IMR-90 (cell line): Measurements from ENCODE around the gene TNFSF12.

Source experiments
- CEBPB ChIP-seq: IDR thresholded peaks from 2 replicates; pipeline ENCODE4 v1.6.1; 2012; ENCODE audit warnings: low read depth, low read length, improper control_type of control experiment
- MXI1 ChIP-seq: IDR thresholded peaks from 2 replicates; pipeline ENCODE4 v1.6.1; 2012; ENCODE audit warnings: low read depth, mild to moderate bottlenecking, low read length, moderate library complexity, borderline replicate concordance
- POLR2A ChIP-seq: IDR thresholded peaks from 2 replicates; pipeline ENCODE4 v1.6.1; 2012; ENCODE audit warnings: mild to moderate bottlenecking, low read depth, low read length
- RAD21 ChIP-seq: IDR thresholded peaks from 2 replicates; pipeline ENCODE4 v1.6.1; 2012; ENCODE audit warnings: low read length, improper control_type of control experiment
- RFX5 ChIP-seq: IDR thresholded peaks from 2 replicates; pipeline ENCODE4 v1.8.0; 2012; ENCODE audit warnings: low read depth, mild to moderate bottlenecking, low read length, moderate library complexity
- SMC3 ChIP-seq: fragments of 150-350 bp; IDR thresholded peaks from 2 replicates; pipeline ENCODE4 v1.6.1; 2016; ENCODE audit warnings: low read depth, mild to moderate bottlenecking, antibody characterized with exemption, low read length, moderate library complexity
- TF ChIP-seq, protein P1 (sequence below): conservative IDR thresholded peaks from 2 replicates; pipeline ENCODE4 v1.5.1; 2012; ENCODE audit warnings: mild to moderate bottlenecking, low read depth, low read length, improper control_type of control experiment
- TF ChIP-seq, protein P2 (sequence below): fragments of 150-350 bp; IDR thresholded peaks from 2 replicates; pipeline ENCODE4 v1.6.1; 2016; ENCODE audit warnings: low read depth, mild to moderate bottlenecking, low read length, moderate library complexity, borderline replicate concordance
- TF ChIP-seq, protein P3 (sequence below): fragments of 150-350 bp; IDR thresholded peaks from 2 replicates; pipeline ENCODE4 v1.6.1; 2017; ENCODE audit warnings: mild to moderate bottlenecking, antibody characterized with exemption, low read length, low read depth

DNA sequence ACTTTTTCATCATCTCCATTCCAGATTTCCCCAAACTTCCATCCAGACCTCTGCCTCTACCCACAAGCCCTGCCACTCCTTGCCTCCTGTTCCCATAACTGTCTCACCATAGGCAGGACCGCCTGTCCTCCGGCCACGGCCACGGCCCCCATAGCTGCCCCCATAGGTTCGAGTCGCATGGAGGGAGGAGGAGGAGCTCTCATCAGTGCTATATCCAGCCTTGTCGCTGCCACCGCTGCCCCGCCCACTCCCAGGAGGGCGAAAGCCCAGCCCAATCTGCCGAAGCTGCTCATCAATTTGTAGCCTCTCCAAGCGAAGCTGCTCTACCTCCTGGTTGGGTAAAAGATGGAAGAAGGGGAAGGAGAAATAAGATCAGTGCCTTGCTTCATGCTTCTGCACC lies 44.4 kb downstream of the TNFSF12 start:
- TF ChIP-seq, protein P1, sequence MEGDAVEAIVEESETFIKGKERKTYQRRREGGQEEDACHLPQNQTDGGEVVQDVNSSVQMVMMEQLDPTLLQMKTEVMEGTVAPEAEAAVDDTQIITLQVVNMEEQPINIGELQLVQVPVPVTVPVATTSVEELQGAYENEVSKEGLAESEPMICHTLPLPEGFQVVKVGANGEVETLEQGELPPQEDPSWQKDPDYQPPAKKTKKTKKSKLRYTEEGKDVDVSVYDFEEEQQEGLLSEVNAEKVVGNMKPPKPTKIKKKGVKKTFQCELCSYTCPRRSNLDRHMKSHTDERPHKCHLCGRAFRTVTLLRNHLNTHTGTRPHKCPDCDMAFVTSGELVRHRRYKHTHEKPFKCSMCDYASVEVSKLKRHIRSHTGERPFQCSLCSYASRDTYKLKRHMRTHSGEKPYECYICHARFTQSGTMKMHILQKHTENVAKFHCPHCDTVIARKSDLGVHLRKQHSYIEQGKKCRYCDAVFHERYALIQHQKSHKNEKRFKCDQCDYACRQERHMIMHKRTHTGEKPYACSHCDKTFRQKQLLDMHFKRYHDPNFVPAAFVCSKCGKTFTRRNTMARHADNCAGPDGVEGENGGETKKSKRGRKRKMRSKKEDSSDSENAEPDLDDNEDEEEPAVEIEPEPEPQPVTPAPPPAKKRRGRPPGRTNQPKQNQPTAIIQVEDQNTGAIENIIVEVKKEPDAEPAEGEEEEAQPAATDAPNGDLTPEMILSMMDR: no peak
- TF ChIP-seq POLR2A (no peak), RFX5 (no peak), RAD21 (no peak), MXI1 (no peak), SMC3 (no peak), CEBPB (no peak)
- TF ChIP-seq, protein P2, sequence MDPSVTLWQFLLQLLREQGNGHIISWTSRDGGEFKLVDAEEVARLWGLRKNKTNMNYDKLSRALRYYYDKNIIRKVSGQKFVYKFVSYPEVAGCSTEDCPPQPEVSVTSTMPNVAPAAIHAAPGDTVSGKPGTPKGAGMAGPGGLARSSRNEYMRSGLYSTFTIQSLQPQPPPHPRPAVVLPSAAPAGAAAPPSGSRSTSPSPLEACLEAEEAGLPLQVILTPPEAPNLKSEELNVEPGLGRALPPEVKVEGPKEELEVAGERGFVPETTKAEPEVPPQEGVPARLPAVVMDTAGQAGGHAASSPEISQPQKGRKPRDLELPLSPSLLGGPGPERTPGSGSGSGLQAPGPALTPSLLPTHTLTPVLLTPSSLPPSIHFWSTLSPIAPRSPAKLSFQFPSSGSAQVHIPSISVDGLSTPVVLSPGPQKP: no peak
- TF ChIP-seq, protein P3, sequence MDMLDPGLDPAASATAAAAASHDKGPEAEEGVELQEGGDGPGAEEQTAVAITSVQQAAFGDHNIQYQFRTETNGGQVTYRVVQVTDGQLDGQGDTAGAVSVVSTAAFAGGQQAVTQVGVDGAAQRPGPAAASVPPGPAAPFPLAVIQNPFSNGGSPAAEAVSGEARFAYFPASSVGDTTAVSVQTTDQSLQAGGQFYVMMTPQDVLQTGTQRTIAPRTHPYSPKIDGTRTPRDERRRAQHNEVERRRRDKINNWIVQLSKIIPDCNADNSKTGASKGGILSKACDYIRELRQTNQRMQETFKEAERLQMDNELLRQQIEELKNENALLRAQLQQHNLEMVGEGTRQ: no peak
